Measurements from ENCODE around the gene HOXA1. TPM values are rescaled to one million over a fixed set of nuclear protein-coding genes. Genes with fewer than 3 reads are reported as not detected.

Gene HOXA1
- total RNA-seq, 3 donors from 2014 or later, result 0.33 to 0.80 (median 0.44) TPM

GRCh38 chr7:27110186-27111031, 14.6 kb upstream of the HOXA1 start:
- no peaks in the 10 kb centered on the region for H3K27me3 ChIP-seq
- TF ChIP-seq CTCF (IDR thresholded peaks at IDR 0.05) (no peak), POLR2A (IDR thresholded peaks at IDR 0.05) (no peak), POLR2AphosphoS5 (IDR thresholded peaks at IDR 0.05) (peak in 1 of 3 donors; percentile 51)
- no peak for DNase-seq (ENCODE audit: low spot score in 2 of 2)
- no peaks in the 10 kb centered on the region for H3K4me1 ChIP-seq
- H3K27ac ChIP-seq, result peak overlapping the region; percentile 98 to 100
- peak overlapping the region in 2 of 3 donors; percentile 73 to 90 for H3K4me3 ChIP-seq
- no peaks in the 10 kb centered on the region for H3K36me3 ChIP-seq
- intact Hi-C loops (cut with DNase I; ENCODE audit: low total_unique reads), result no loop called here
- H3K9me3 ChIP-seq, result no peaks in the 10 kb centered on the region

GRCh38 chr7:27109466-27110185, 13.8 kb upstream of the HOXA1 start:
- TF ChIP-seq POLR2A (IDR thresholded peaks at IDR 0.05), result no peak
- TF ChIP-seq POLR2AphosphoS5 (IDR thresholded peaks at IDR 0.05), result no peak
- no peak for TF ChIP-seq CTCF (IDR thresholded peaks at IDR 0.05)
- Histone ChIP-seq H3K4me3 (peak overlapping the region in 2 of 3 donors; percentile 73 to 90), H3K27ac (peak overlapping the region; percentile 98 to 100), H3K27me3 (no peaks in the 10 kb centered on the region), H3K36me3 (no peaks in the 10 kb centered on the region), H3K4me1 (no peaks in the 10 kb centered on the region), H3K9me3 (no peaks in the 10 kb centered on the region)
- no peak for DNase-seq (ENCODE audit: low spot score in 2 of 2)
- intact Hi-C loops (cut with DNase I; ENCODE audit: low total_unique reads), result no loop called here

GRCh38 chr7:27108390-27109127, 12.8 kb upstream of the HOXA1 start:
- TF ChIP-seq POLR2A (IDR thresholded peaks at IDR 0.05) (peak; percentile 35), POLR2AphosphoS5 (IDR thresholded peaks at IDR 0.05) (peak; percentile 17 to 83 (median 48)), CTCF (IDR thresholded peaks at IDR 0.05) (no peak)
- no peaks in the 10 kb centered on the region for H3K27me3 ChIP-seq

GRCh38 chr7:27107391-27108381, 11.9 kb upstream of the HOXA1 start:
- Histone ChIP-seq H3K27ac (peak overlapping the region; percentile 98 to 100), H3K36me3 (no peaks in the 10 kb centered on the region), H3K27me3 (no peaks in the 10 kb centered on the region), H3K9me3 (no peaks in the 10 kb centered on the region), H3K4me1 (no peaks in the 10 kb centered on the region), H3K4me3 (peak overlapping the region; percentile 33 to 83 (median 67))
- intact Hi-C loops (cut with DNase I; ENCODE audit: low total_unique reads), result no loop called here
- DNase-seq (ENCODE audit: low spot score in 2 of 2), result no peak
- no peak for TF ChIP-seq POLR2AphosphoS5 (IDR thresholded peaks at IDR 0.05)
- TF ChIP-seq POLR2A (IDR thresholded peaks at IDR 0.05), result no peak
- TF ChIP-seq CTCF (IDR thresholded peaks at IDR 0.05), result no peak

More at GRCh38 chr7:27108390-27109127, 12.8 kb upstream of the HOXA1 start:
- Histone ChIP-seq H3K9me3 (no peaks in the 10 kb centered on the region), H3K4me3 (peak overlapping the region; percentile 33 to 83 (median 67)), H3K36me3 (no peaks in the 10 kb centered on the region), H3K27ac (peak overlapping the region; percentile 98 to 100), H3K4me1 (no peaks in the 10 kb centered on the region)
- no peak for DNase-seq (ENCODE audit: low spot score in 2 of 2)
- intact Hi-C loops (cut with DNase I; ENCODE audit: low total_unique reads), result no loop called here

All from breast epithelium (tissue), 4 donors.